T-helper 1 cell treated with Interleukin-12 subunit alpha and Interleukin-12 subunit beta and Interleukin-4 antibody, amounts not matched to agents 30 μg/mL and 1 μg/mL, for 36 hours (primary cell): Measurements from ENCODE around the gene SLC7A5.
A peak's percentile ranks its signal among the peaks of the same experiment; 100 is the strongest.
"Not testable (repeated sequence)": the region's sequence is repeated elsewhere in the genome, so short reads cannot be mapped to it uniquely, and the experiment has no call there.

Experiments used
- H3K27ac Mint-ChIP-seq: one replicate; pipeline ENCODE4 v1.8.0; 2021; ENCODE audit warnings: mild to moderate bottlenecking, mixed read lengths
- H3K27me3 Mint-ChIP-seq: one replicate; pipeline ENCODE4 v1.8.0; 2021; ENCODE audit warnings: low read depth, mixed read lengths
- H3K36me3 Mint-ChIP-seq: one replicate; pipeline ENCODE4 v1.8.0; 2021; ENCODE audit warnings: low read depth, mixed read lengths
- H3K4me1 Mint-ChIP-seq: one replicate; pipeline ENCODE4 v1.8.0; 2021; ENCODE audit warnings: low read depth, mixed read lengths
- H3K4me3 Mint-ChIP-seq: one replicate; pipeline ENCODE4 v1.8.0; 2021; ENCODE audit warnings: mild to moderate bottlenecking, moderate library complexity, mixed read lengths
- H3K9me3 Mint-ChIP-seq: one replicate; pipeline ENCODE4 v1.8.0; 2021; ENCODE audit warnings: mixed read lengths

The SLC7A5 gene

GRCh38 chr16:87869061-87869878, at the start of gene SLC7A5:
TSS of gene SLC7A5 (minus strand) at chr16:87869507. CDS start at chr16:87869422, 85 bp downstream.
- peaks cover 29% of the 10 kb centered on the region for H3K36me3 Mint-ChIP-seq
- peak within 1 kb of the TSS; percentile 99 for H3K4me3 Mint-ChIP-seq
- peaks cover 56% of the 10 kb centered on the region for H3K4me1 Mint-ChIP-seq
- peak within 1 kb of the TSS; percentile 100 for H3K27ac Mint-ChIP-seq
- not testable (repeated sequence) for H3K9me3 Mint-ChIP-seq, H3K27me3 Mint-ChIP-seq

- no peak overlapping the region for H3K27ac Mint-ChIP-seq
- no peak overlapping the region for H3K4me3 Mint-ChIP-seq
- no peaks in the 10 kb centered on the region for H3K36me3 Mint-ChIP-seq
- peaks cover 5% of the 10 kb centered on the region for H3K27me3 Mint-ChIP-seq
- peaks cover 4% of the 10 kb centered on the region for H3K4me1 Mint-ChIP-seq
- H3K9me3 Mint-ChIP-seq: no peaks in the 10 kb centered on the region
Measured at GRCh38 chr16:87918338-87918737, 49.0 kb upstream of the SLC7A5 start.

DNA sequence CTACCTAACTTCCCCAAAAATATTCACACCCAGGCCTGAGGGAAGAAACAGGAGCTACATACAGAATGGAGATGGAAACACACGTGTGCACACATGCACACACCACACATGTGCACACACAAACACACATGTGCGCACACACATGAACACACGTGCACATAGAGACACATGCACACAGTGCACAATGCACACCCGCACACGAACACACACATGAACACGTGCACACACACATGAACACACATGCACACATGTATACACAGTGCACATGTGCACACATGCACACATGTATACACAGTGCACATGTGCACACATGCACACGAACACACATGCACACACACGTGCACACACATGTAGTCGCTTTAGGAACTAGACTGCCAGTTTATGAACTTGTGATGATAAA, 48.2 kb upstream of the SLC7A5 start:
- Mint-ChIP-seq H3K9me3 (no peaks in the 10 kb centered on the region), H3K27me3 (peaks cover 7% of the 10 kb centered on the region), H3K4me3 (no peak overlapping the region), H3K27ac (no peak overlapping the region), H3K36me3 (no peaks in the 10 kb centered on the region), H3K4me1 (peaks cover 4% of the 10 kb centered on the region)

DNA sequence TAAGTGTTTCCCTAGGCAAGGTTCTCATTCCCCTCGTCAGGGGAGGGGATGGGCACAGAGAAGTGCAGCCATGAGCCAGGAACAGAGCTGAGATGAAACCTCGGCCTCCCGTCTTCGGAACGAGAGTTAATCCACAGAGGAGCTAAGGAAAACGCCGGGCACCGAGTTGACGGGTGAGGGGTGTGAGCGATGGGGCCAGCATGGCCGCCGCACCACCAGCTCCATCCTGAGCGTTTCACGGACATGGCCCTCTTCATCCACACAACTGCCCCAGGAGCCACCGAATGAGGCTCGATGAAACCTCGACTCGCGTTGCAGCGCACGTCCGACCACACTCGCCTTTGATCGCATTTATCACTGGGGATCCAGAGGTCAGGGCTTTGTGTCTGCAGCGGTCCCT, 45.5 kb upstream of the SLC7A5 start:
- peaks cover 4% of the 10 kb centered on the region for H3K4me1 Mint-ChIP-seq
- H3K27ac Mint-ChIP-seq: no peak overlapping the region
- H3K27me3 Mint-ChIP-seq: peaks cover 10% of the 10 kb centered on the region

GRCh38 chr16:87914021-87914725, 44.9 kb upstream of the SLC7A5 start:
- not testable (repeated sequence) for H3K4me3 Mint-ChIP-seq, H3K4me1 Mint-ChIP-seq, H3K27ac Mint-ChIP-seq, H3K9me3 Mint-ChIP-seq, H3K36me3 Mint-ChIP-seq
- H3K27me3 Mint-ChIP-seq: peaks cover 10% of the 10 kb centered on the region

More for the DNA sequence above, 45.5 kb upstream of the SLC7A5 start:
- H3K9me3 Mint-ChIP-seq: no peaks in the 10 kb centered on the region
- no peaks in the 10 kb centered on the region for H3K36me3 Mint-ChIP-seq
- H3K4me3 Mint-ChIP-seq: no peak overlapping the region

DNA sequence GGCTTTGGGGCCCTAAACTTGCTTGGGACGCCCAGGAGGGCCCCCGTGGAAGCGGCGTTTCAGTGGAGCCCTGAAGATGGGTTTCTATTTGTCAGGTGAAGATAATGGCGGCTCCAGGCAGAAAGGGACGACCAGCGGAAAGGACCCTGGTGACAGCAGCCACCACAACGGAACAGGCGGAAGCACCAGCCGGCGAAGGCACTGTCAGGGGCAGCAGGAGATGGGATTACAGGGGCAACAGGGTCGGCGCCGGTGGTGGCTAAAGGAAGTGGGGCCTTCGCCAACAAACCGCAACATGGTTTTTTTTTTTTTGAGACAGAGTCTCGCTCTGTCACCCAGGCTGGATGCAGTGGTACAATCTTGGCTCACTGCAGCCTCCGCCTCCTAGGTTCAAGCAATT, 43.4 kb upstream of the SLC7A5 start:
- H3K4me3 Mint-ChIP-seq, H3K9me3 Mint-ChIP-seq, H3K4me1 Mint-ChIP-seq, H3K36me3 Mint-ChIP-seq, H3K27me3 Mint-ChIP-seq: not testable (repeated sequence)
- peak overlapping the region; percentile 31 for H3K27ac Mint-ChIP-seq

- H3K27me3 Mint-ChIP-seq, H3K9me3 Mint-ChIP-seq, H3K4me1 Mint-ChIP-seq, H3K27ac Mint-ChIP-seq, H3K36me3 Mint-ChIP-seq, H3K4me3 Mint-ChIP-seq: not testable (repeated sequence)
Measured at GRCh38 chr16:87911106-87911763, 41.9 kb upstream of the SLC7A5 start.

DNA sequence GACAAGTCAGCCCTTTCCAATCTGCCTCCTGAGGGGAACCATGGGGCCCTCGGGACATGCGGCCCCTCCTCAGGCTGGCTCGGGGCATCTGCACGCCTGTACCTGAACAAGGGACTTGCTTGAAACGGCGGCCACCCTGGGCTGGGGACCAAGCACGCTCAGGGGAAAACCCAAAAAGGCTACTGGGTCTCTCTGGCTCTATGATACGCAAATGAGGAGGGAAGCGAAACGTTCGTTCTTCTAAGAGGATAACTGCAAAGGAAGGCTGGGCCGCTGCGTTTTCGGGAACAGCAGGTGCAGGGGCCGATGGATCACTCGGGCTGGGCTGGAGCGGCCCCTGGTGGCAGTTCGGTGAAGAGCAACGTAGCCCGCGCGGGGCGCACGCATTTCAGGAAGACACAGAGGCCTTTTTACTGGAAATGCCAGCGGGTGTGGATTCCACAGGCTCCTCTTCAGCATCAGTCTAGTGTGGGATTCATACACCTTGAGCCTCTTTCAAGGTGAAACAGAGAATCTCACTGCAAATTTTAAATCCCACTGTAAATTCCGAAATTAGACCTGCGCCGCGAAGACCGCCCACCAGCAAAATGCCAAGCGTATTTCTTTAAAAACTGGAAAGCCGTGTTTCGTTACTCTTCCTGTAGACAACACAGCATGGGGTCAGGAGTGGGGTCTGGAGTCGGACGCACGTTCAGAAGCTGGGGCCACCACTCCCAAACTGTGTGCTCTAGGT, 40.1 kb upstream of the SLC7A5 start:
- H3K9me3 Mint-ChIP-seq, H3K36me3 Mint-ChIP-seq, H3K4me3 Mint-ChIP-seq, H3K27me3 Mint-ChIP-seq, H3K4me1 Mint-ChIP-seq: not testable (repeated sequence)
- H3K27ac Mint-ChIP-seq: peak overlapping the region; percentile 83

DNA sequence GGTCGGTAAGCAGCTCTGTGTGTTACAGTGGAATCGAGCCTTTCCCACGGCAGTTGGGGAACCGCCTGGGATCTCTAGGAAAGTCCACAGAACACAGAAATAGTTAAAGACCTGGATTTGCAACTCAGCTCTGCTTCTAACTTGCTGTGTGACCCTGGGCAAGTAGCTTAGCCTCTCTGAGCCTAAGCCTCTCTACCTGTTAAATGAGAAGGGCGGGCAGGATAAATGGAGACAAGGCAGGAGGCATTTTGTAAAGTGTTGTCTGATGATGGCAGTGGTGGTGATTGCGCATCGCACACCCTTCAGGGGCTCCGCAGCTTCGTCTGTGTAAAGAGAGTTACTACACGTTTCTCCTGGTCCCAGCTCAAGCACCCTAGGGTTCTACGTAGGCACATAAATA, 38.8 kb upstream of the SLC7A5 start:
- H3K27ac Mint-ChIP-seq, H3K4me3 Mint-ChIP-seq, H3K27me3 Mint-ChIP-seq, H3K9me3 Mint-ChIP-seq, H3K36me3 Mint-ChIP-seq: not testable (repeated sequence)
- H3K4me1 Mint-ChIP-seq: peaks cover 13% of the 10 kb centered on the region

- not testable (repeated sequence) for H3K27me3 Mint-ChIP-seq, H3K27ac Mint-ChIP-seq, H3K36me3 Mint-ChIP-seq, H3K9me3 Mint-ChIP-seq, H3K4me3 Mint-ChIP-seq
- H3K4me1 Mint-ChIP-seq: peaks cover 19% of the 10 kb centered on the region
Measured at GRCh38 chr16:87905521-87905920, 36.2 kb upstream of the SLC7A5 start.

- H3K27me3 Mint-ChIP-seq, H3K4me3 Mint-ChIP-seq, H3K27ac Mint-ChIP-seq, H3K36me3 Mint-ChIP-seq, H3K9me3 Mint-ChIP-seq: not testable (repeated sequence)
- H3K4me1 Mint-ChIP-seq: peaks cover 19% of the 10 kb centered on the region
Measured at GRCh38 chr16:87904963-87905362, 35.7 kb upstream of the SLC7A5 start.

GRCh38 chr16:87900489-87900888, 31.2 kb upstream of the SLC7A5 start:
- H3K36me3 Mint-ChIP-seq, H3K9me3 Mint-ChIP-seq, H3K27ac Mint-ChIP-seq, H3K4me3 Mint-ChIP-seq, H3K27me3 Mint-ChIP-seq: not testable (repeated sequence)
- H3K4me1 Mint-ChIP-seq: peaks cover 40% of the 10 kb centered on the region

GRCh38 chr16:87897521-87898505, 28.5 kb upstream of the SLC7A5 start:
- H3K27me3 Mint-ChIP-seq: no peaks in the 10 kb centered on the region
- H3K9me3 Mint-ChIP-seq: no peaks in the 10 kb centered on the region
- peak overlapping the region; percentile 69 for H3K4me3 Mint-ChIP-seq
- no peaks in the 10 kb centered on the region for H3K36me3 Mint-ChIP-seq
- peaks cover 49% of the 10 kb centered on the region for H3K4me1 Mint-ChIP-seq
- H3K27ac Mint-ChIP-seq: peak overlapping the region; percentile 99
